Measurements from ENCODE around the gene RPA4.
"Not testable (repeated sequence)": the region's sequence is repeated elsewhere in the genome, so short reads cannot be mapped to it uniquely, and the experiment has no call there.

RPA4 gene

GRCh38 chrX:96843566-96843965 lies 40.1 kb upstream of the RPA4 start:
- no peak overlapping the region for H3K27ac ChIP-seq
- DNase-seq (ENCODE audit: low spot score) = no peak
- TF ChIP-seq CTCF (conservative IDR thresholded peaks at IDR 0.05; ENCODE audit: low read depth) = no peak
- ChIA-PET POLR2A (ENCODE audit: low non-redundant PET) (no interaction called here), CTCF (no interaction called here)

- no peak for TF ChIP-seq CTCF (conservative IDR thresholded peaks at IDR 0.05; ENCODE audit: low read depth)
- DNase-seq (ENCODE audit: low spot score) = no peak
- ChIA-PET CTCF (no interaction called here), POLR2A (ENCODE audit: low non-redundant PET) (no interaction called here)
- no peak overlapping the region for H3K27ac ChIP-seq
These were observed 36.9 kb upstream of the RPA4 start for GRCh38 chrX:96846841-96847240.

- H3K27ac ChIP-seq; POLR2A ChIA-PET (ENCODE audit: low non-redundant PET); DNase-seq (ENCODE audit: low spot score); CTCF ChIA-PET: not testable (repeated sequence)
These were observed 24.3 kb upstream of the RPA4 start for GRCh38 chrX:96859422-96859821.

- POLR2A ChIA-PET (ENCODE audit: low non-redundant PET) = no interaction called here
- CTCF ChIA-PET = no interaction called here
- no peak for DNase-seq (ENCODE audit: low spot score)
These were observed 22.5 kb upstream of the RPA4 start for GRCh38 chrX:96861218-96861617.

GRCh38 chrX:96861661-96862060 lies 22.0 kb upstream of the RPA4 start:
- no peak for TF ChIP-seq CTCF (conservative IDR thresholded peaks at IDR 0.05; ENCODE audit: low read depth)
- POLR2A ChIA-PET (ENCODE audit: low non-redundant PET) = no interaction called here
- CTCF ChIA-PET = no interaction called here

More at GRCh38 chrX:96861218-96861617, 22.5 kb upstream of the RPA4 start:
- no peak for TF ChIP-seq CTCF (conservative IDR thresholded peaks at IDR 0.05; ENCODE audit: low read depth)
- no peak overlapping the region for H3K27ac ChIP-seq

GRCh38 chrX:96884027-96884426 lies 319 bp downstream of the RPA4 start:
- no peak for TF ChIP-seq CTCF (conservative IDR thresholded peaks at IDR 0.05; ENCODE audit: low read depth)
- ChIA-PET POLR2A (ENCODE audit: low non-redundant PET) (no interaction called here), CTCF (interaction anchor here (0.6 kb wide), 1 partner anchor 20 kb away, joined by 6 read pairs; no protein-coding TSS in a partner anchor)
- no peak overlapping the region for H3K27ac ChIP-seq
- DNase-seq (ENCODE audit: low spot score) = no peak

More at GRCh38 chrX:96861661-96862060, 22.0 kb upstream of the RPA4 start:
- no peak for DNase-seq (ENCODE audit: low spot score)
- no peak overlapping the region for H3K27ac ChIP-seq

GRCh38 chrX:96889726-96890125 lies 6.0 kb downstream of the RPA4 start:
- no peak for TF ChIP-seq CTCF (conservative IDR thresholded peaks at IDR 0.05; ENCODE audit: low read depth)
- ChIA-PET CTCF (interaction anchor here (0.7 kb wide), 1 partner anchor 450 kb away, joined by 4 read pairs; no protein-coding TSS in a partner anchor), POLR2A (ENCODE audit: low non-redundant PET) (no interaction called here)
- no peak overlapping the region for H3K27ac ChIP-seq
- no peak for DNase-seq (ENCODE audit: low spot score)

Measured in RWPE1 (cell line).